KMS-11 (cell line): ENCODE results near the gene CHTF8.

Experiments used
- H2AFZ ChIP-seq: fragments of 200-600 bp; sonication (generic); 2 replicates; pipeline ENCODE4 v1.6.1; 2016; ENCODE audit warnings: antibody characterized with exemption, mixed run types, low read depth
- H3K27ac ChIP-seq: fragments of 200-600 bp; sonication (generic); 2 replicates; pipeline ENCODE4 v1.6.1; 2016; ENCODE audit warnings: mild to moderate bottlenecking, mixed run types
- H3K27me3 ChIP-seq: fragments of 200-600 bp; sonication (generic); 2 replicates; pipeline ENCODE4 v1.6.1; 2017; ENCODE audit warnings: mild to moderate bottlenecking, low read depth, mixed run types, moderate library complexity; ENCODE audit not compliant: insufficient read depth
- H3K36me3 ChIP-seq: fragments of 200-600 bp; sonication (generic); 2 replicates; pipeline ENCODE4 v1.6.1; 2017; ENCODE audit warnings: mild to moderate bottlenecking, mixed run types; ENCODE audit not compliant: insufficient read depth
- H3K4me1 ChIP-seq: fragments of 200-600 bp; sonication (generic); 2 replicates; pipeline ENCODE4 v1.6.1; 2016; ENCODE audit warnings: mild to moderate bottlenecking, low read depth, mixed run types; ENCODE audit not compliant: poor library complexity, severe bottlenecking
- H3K4me2 ChIP-seq: fragments of 200-600 bp; sonication (generic); 2 replicates; pipeline ENCODE4 v1.7.0; 2016; ENCODE audit warnings: mild to moderate bottlenecking, mixed run types
- H3K4me3 ChIP-seq: fragments of 200-600 bp; sonication (generic); IDR thresholded peaks from 2 replicates; pipeline ENCODE4 v1.6.1; 2017; ENCODE audit warnings: low read depth, low read length, mixed read lengths; ENCODE audit not compliant: insufficient read depth
- H3K79me2 ChIP-seq: fragments of 200-600 bp; sonication (generic); 2 replicates; pipeline ENCODE4 v1.6.1; 2016; ENCODE audit warnings: low read depth, mixed run types; ENCODE audit not compliant: insufficient read depth
- H3K9ac ChIP-seq: fragments of 200-600 bp; sonication (generic); 2 replicates; pipeline ENCODE4 v1.6.1; 2016; ENCODE audit warnings: mild to moderate bottlenecking, mixed run types
- H4K20me1 ChIP-seq: fragments of 200-600 bp; sonication (generic); 2 replicates; pipeline ENCODE4 v1.6.1; 2016; ENCODE audit warnings: mild to moderate bottlenecking, mixed run types; ENCODE audit not compliant: insufficient read depth
- TF ChIP-seq, protein P1 (sequence below): fragments of 200-600 bp; sonication (generic); conservative IDR thresholded peaks from 2 replicates; pipeline ENCODE4 v1.6.1; 2017; ENCODE audit warnings: low read depth, mild to moderate bottlenecking, antibody characterized with exemption, low read length, moderate library complexity, mixed read lengths

The CHTF8 gene

GRCh38 chr16:69111216-69111875 is 21.0 kb downstream of the CHTF8 start:
- Histone ChIP-seq H3K4me2 (no peak overlapping the region), H3K4me3 (no peak overlapping the region), H3K27me3 (no peaks in the 10 kb centered on the region), H4K20me1 (no peaks in the 10 kb centered on the region), H2AFZ (no peak overlapping the region), H3K27ac (no peak overlapping the region), H3K9ac (no peak overlapping the region), H3K79me2 (no peaks in the 10 kb centered on the region), H3K36me3 (no peaks in the 10 kb centered on the region), H3K4me1 (peaks cover 15% of the 10 kb centered on the region)
- TF ChIP-seq, protein P1, sequence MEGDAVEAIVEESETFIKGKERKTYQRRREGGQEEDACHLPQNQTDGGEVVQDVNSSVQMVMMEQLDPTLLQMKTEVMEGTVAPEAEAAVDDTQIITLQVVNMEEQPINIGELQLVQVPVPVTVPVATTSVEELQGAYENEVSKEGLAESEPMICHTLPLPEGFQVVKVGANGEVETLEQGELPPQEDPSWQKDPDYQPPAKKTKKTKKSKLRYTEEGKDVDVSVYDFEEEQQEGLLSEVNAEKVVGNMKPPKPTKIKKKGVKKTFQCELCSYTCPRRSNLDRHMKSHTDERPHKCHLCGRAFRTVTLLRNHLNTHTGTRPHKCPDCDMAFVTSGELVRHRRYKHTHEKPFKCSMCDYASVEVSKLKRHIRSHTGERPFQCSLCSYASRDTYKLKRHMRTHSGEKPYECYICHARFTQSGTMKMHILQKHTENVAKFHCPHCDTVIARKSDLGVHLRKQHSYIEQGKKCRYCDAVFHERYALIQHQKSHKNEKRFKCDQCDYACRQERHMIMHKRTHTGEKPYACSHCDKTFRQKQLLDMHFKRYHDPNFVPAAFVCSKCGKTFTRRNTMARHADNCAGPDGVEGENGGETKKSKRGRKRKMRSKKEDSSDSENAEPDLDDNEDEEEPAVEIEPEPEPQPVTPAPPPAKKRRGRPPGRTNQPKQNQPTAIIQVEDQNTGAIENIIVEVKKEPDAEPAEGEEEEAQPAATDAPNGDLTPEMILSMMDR, result no peak

GRCh38 chr16:69110406-69110805 is 22.0 kb downstream of the CHTF8 start:
- H3K27ac ChIP-seq, result no peak overlapping the region
- no peak overlapping the region for H3K4me3 ChIP-seq
- H3K36me3 ChIP-seq, result no peaks in the 10 kb centered on the region
- H3K4me1 ChIP-seq, result peaks cover 15% of the 10 kb centered on the region
- H3K9ac ChIP-seq, result no peak overlapping the region
- no peak overlapping the region for H3K4me2 ChIP-seq
- H2AFZ ChIP-seq, result no peak overlapping the region
- TF ChIP-seq, protein P1, result no peak
- H4K20me1 ChIP-seq, result no peaks in the 10 kb centered on the region
- H3K27me3 ChIP-seq, result no peaks in the 10 kb centered on the region
- H3K79me2 ChIP-seq, result no peaks in the 10 kb centered on the region

DNA sequence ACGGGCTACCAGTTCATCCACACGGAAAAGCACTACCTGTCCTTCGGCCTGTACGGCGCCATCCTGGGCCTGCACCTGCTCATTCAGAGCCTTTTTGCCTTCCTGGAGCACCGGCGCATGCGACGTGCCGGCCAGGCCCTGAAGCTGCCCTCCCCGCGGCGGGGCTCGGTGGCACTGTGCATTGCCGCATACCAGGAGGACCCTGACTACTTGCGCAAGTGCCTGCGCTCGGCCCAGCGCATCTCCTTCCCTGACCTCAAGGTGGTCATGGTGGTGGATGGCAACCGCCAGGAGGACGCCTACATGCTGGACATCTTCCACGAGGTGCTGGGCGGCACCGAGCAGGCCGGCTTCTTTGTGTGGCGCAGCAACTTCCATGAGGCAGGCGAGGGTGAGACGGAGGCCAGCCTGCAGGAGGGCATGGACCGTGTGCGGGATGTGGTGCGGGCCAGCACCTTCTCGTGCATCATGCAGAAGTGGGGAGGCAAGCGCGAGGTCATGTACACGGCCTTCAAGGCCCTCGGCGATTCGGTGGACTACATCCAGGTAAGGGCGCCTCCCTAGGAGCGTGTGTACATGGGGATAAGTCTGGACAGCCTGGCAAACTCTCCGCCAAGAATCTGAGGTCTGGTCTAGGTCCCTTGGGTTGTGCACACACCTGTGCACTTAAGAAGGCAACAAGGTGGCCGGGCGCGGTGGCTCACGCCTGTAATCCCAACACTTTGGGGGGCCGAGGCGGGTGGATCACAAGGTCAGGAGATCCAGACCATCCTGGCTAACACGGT is 22.7 kb downstream of the CHTF8 start:
- Histone ChIP-seq H3K4me1 (peaks cover 15% of the 10 kb centered on the region), H3K4me2 (no peak overlapping the region), H3K79me2 (no peaks in the 10 kb centered on the region), H2AFZ (no peak overlapping the region), H3K27ac (no peak overlapping the region), H3K36me3 (no peaks in the 10 kb centered on the region), H3K4me3 (no peak overlapping the region), H3K27me3 (no peaks in the 10 kb centered on the region), H4K20me1 (no peaks in the 10 kb centered on the region), H3K9ac (no peak overlapping the region)
- TF ChIP-seq, protein P1, result no peak

- Histone ChIP-seq H3K36me3 (no peaks in the 10 kb centered on the region), H3K9ac (no peak overlapping the region), H3K4me1 (peaks cover 15% of the 10 kb centered on the region), H3K27ac (no peak overlapping the region), H3K4me3 (no peak overlapping the region), H2AFZ (no peak overlapping the region), H4K20me1 (no peaks in the 10 kb centered on the region), H3K27me3 (no peaks in the 10 kb centered on the region), H3K79me2 (no peaks in the 10 kb centered on the region), H3K4me2 (no peak overlapping the region)
- TF ChIP-seq, protein P1, result no peak
Observed at GRCh38 chr16:69108905-69109252, 23.5 kb downstream of the CHTF8 start.
